Stimulated activated CD4-positive, alpha-beta T cell treated with anti-CD3 and anti-CD28 coated beads, Interleukin-4, amount 100 ng/mL, for 4 hours (primary cell): ENCODE measurements around the gene SKAP1.
"Not testable (repeated sequence)": the region's sequence is repeated elsewhere in the genome, so short reads cannot be mapped to it uniquely, and the experiment has no call there.

ENCODE experiments used
- DNase-seq, 2 experiments: peaks; one replicate each; pipeline ENCODE4 v3.0.0-alpha.2; 2020

SKAP1 gene

GRCh38 chr17:48241131-48241591, 188.9 kb downstream of the SKAP1 start:
- DNase-seq = no peak

GRCh38 chr17:48240562-48241130, 189.4 kb downstream of the SKAP1 start:
- DNase-seq = no peak

- no peak for DNase-seq
Observed at GRCh38 chr17:48240122-48240521, 189.9 kb downstream of the SKAP1 start.

GRCh38 chr17:48239603-48239995, 190.4 kb downstream of the SKAP1 start:
- no peak for DNase-seq

GRCh38 chr17:48238933-48239602, 190.9 kb downstream of the SKAP1 start:
- no peak for DNase-seq

- no peak for DNase-seq
Observed at GRCh38 chr17:48237456-48237855, 192.6 kb downstream of the SKAP1 start.

GRCh38 chr17:48236681-48237134, 193.3 kb downstream of the SKAP1 start:
- no peak for DNase-seq

GRCh38 chr17:48234922-48235321, 195.1 kb downstream of the SKAP1 start:
- DNase-seq = no peak

GRCh38 chr17:48231995-48232959, 197.7 kb downstream of the SKAP1 start:
- DNase-seq = no peak

- no peak for DNase-seq
Observed at GRCh38 chr17:48229936-48230335, 200.1 kb downstream of the SKAP1 start.

- DNase-seq = no peak
Observed at GRCh38 chr17:48228720-48229119, 201.3 kb downstream of the SKAP1 start.

- no peak for DNase-seq
Observed at GRCh38 chr17:48225725-48226567, 204.1 kb downstream of the SKAP1 start.

GRCh38 chr17:48223945-48224344, 206.1 kb downstream of the SKAP1 start:
- DNase-seq = no peak

- DNase-seq = no peak
Observed at GRCh38 chr17:48219617-48220016, 210.4 kb downstream of the SKAP1 start.

GRCh38 chr17:48215583-48216139, 214.4 kb downstream of the SKAP1 start:
- DNase-seq = no peak

- no peak for DNase-seq
Observed at GRCh38 chr17:48213797-48214196, 216.2 kb downstream of the SKAP1 start.

- no peak for DNase-seq
Observed at GRCh38 chr17:48211787-48212186, 218.2 kb downstream of the SKAP1 start.

- DNase-seq = no peak
Observed at GRCh38 chr17:48211011-48211410, 219.0 kb downstream of the SKAP1 start.

GRCh38 chr17:48209973-48210372, 220.0 kb downstream of the SKAP1 start:
- DNase-seq = no peak

GRCh38 chr17:48207776-48208544, 222.1 kb downstream of the SKAP1 start:
- no peak for DNase-seq

GRCh38 chr17:48207036-48207435, 223.0 kb downstream of the SKAP1 start:
- DNase-seq = not testable (repeated sequence)
